Brain microvascular endothelial cell (primary cell): ENCODE results near the gene IGSF9B.

Source experiments
- DNase-seq: peaks from one replicate; pipeline ENCODE4 v3.0.0-alpha.2; 2020
- H3K27ac ChIP-seq: fragments of 250-450 bp; sonication (Bioruptor Pico); 2 replicates; pipeline ENCODE4 v1.5.1; 2020; ENCODE audit warnings: mild to moderate bottlenecking, moderate library complexity
- H3K27me3 ChIP-seq: fragments of 250-450 bp; sonication (Bioruptor Pico); replicated peaks from 2 replicates; pipeline ENCODE4 v1.5.1; 2020; ENCODE audit warnings: mild to moderate bottlenecking
- H3K36me3 ChIP-seq: fragments of 250-450 bp; sonication (Bioruptor Pico); replicated peaks from 2 replicates; pipeline ENCODE4 v1.5.1; 2020; ENCODE audit warnings: mild to moderate bottlenecking
- H3K4me3 ChIP-seq: 2 replicates; pipeline ENCODE4 v1.5.1; 2011; ENCODE audit warnings: low read depth, mild to moderate bottlenecking, control low read depth, low read length, moderate library complexity
- in situ Hi-C: cut with HindIII; loops from 2 replicates; pipeline ENCODE4 v1.10.0; 2017; ENCODE audit warnings: low sequenced_read_pairs, low pct_ligation_motif_present
- TF ChIP-seq, protein P1 (sequence below): IDR thresholded peaks from 2 replicates; pipeline ENCODE4 v1.5.1; 2011; ENCODE audit warnings: low read depth, mild to moderate bottlenecking, moderate library complexity, low read length, control low read depth, inconsistent platforms; ENCODE audit errors: missing control alignments

The IGSF9B gene

GRCh38 chr11:133908827-133909226, 47.9 kb downstream of the IGSF9B start:
- no peak overlapping the region for H3K27ac ChIP-seq
- in situ Hi-C loops: no loop called here
- no peaks in the 10 kb centered on the region for H3K36me3 ChIP-seq
- no peaks in the 10 kb centered on the region for H3K27me3 ChIP-seq
- TF ChIP-seq, protein P1, sequence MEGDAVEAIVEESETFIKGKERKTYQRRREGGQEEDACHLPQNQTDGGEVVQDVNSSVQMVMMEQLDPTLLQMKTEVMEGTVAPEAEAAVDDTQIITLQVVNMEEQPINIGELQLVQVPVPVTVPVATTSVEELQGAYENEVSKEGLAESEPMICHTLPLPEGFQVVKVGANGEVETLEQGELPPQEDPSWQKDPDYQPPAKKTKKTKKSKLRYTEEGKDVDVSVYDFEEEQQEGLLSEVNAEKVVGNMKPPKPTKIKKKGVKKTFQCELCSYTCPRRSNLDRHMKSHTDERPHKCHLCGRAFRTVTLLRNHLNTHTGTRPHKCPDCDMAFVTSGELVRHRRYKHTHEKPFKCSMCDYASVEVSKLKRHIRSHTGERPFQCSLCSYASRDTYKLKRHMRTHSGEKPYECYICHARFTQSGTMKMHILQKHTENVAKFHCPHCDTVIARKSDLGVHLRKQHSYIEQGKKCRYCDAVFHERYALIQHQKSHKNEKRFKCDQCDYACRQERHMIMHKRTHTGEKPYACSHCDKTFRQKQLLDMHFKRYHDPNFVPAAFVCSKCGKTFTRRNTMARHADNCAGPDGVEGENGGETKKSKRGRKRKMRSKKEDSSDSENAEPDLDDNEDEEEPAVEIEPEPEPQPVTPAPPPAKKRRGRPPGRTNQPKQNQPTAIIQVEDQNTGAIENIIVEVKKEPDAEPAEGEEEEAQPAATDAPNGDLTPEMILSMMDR: no peak
- H3K4me3 ChIP-seq: no peak overlapping the region
- no peak for DNase-seq

DNA sequence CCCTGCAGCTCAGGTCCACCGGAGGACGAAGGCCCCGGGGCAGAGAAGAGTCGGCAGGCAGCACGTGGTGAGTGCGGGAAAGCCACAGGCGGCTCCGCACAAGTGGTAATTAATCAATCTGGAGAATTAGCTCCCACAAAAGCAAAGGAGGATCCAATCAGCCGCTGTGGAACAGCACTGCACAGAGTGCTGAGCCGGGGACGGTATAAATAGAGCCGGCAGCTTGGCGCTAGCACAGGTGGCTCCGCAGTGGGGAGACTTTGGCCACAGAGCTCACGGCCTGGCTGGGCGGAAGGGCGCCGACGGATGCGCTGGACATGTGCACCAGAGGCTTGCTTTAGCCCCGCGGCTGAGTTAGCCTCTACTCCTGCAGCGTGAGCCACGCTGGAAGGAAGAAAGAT, 48.9 kb downstream of the IGSF9B start:
- TF ChIP-seq, protein P1: no peak
- in situ Hi-C loops: no loop called here
- DNase-seq: no peak
- H3K27me3 ChIP-seq: no peaks in the 10 kb centered on the region
- no peaks in the 10 kb centered on the region for H3K36me3 ChIP-seq
- no peak overlapping the region for H3K4me3 ChIP-seq
- H3K27ac ChIP-seq: no peak overlapping the region

GRCh38 chr11:133907216-133907615, 49.6 kb downstream of the IGSF9B start:
- in situ Hi-C loops: no loop called here
- H3K27ac ChIP-seq: no peak overlapping the region
- no peaks in the 10 kb centered on the region for H3K27me3 ChIP-seq
- no peak for DNase-seq
- TF ChIP-seq, protein P1: no peak
- no peaks in the 10 kb centered on the region for H3K36me3 ChIP-seq
- no peak overlapping the region for H3K4me3 ChIP-seq

DNA sequence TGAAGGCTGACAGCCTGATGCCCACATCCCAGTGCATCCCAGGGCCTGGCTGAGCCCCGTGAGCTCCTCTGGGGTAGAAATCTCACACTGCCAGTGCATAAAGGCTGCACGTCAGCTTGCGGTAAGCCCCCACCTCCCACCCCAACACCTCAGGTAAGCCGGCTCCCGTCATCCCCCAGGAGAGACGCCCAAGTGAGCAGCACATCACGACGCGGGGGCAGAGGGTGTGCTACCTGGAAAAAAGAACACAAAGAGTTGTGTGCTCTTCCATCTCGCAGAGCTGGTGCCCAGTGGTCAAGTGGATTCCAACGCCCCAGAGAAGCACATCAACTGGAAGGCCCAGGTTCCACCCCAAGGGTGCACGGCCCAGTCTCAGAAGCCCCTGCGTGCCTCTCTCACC, 50.0 kb downstream of the IGSF9B start:
- no peak overlapping the region for H3K4me3 ChIP-seq
- in situ Hi-C loops: no loop called here
- no peaks in the 10 kb centered on the region for H3K27me3 ChIP-seq
- TF ChIP-seq, protein P1: no peak
- no peaks in the 10 kb centered on the region for H3K36me3 ChIP-seq
- no peak for DNase-seq
- no peak overlapping the region for H3K27ac ChIP-seq

DNA sequence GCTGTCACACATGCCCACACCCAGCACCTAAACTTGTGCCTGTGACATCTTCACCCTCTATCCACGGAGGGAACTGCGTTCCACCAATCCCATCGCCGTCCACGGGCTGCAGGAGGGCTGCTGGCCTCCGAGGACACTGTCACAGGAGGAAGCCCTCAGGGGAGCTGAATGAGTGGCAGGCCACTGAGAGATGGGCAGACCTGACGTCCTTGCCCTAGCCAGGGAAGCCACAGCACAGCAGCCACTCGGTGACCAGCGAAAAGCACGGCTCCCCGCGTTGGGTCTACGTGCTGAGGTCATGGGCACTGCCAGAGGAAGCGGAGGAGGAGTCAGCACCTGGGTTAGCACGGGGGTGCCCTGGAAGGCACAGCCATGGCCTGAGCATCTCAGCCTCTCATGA, 50.5 kb downstream of the IGSF9B start:
- DNase-seq: no peak
- in situ Hi-C loops: no loop called here
- TF ChIP-seq, protein P1: no peak
- Histone ChIP-seq H3K4me3 (no peak overlapping the region), H3K36me3 (no peaks in the 10 kb centered on the region), H3K27ac (no peak overlapping the region), H3K27me3 (no peaks in the 10 kb centered on the region)

DNA sequence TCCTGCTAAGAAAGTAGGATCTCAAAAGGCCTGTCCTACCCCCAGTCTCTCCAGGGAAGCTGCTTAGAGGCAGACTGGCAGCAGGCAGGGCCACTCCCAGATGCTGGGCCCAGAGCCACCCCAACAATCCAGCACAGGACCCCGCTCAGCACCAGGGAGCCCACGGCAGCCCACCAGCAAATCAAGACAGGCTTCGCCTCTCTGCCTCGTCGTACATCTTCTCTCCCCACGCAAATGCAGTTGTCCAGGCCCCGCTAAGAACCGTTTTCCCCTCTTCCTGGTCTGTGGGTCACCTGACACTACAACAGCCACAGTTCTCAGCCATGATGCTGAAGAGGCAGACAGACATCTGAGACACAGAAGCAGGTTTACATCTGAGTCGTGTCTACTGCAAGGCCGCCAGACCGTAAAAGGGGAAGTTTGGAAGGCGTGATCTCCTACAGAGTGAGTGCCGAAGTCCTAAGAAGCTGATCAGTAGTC, 51.1 kb downstream of the IGSF9B start:
- in situ Hi-C loops: no loop called here
- no peak overlapping the region for H3K4me3 ChIP-seq
- no peak for DNase-seq

More for the DNA sequence above, 51.1 kb downstream of the IGSF9B start:
- Histone ChIP-seq H3K27ac (no peak overlapping the region), H3K36me3 (no peaks in the 10 kb centered on the region), H3K27me3 (no peaks in the 10 kb centered on the region)
- TF ChIP-seq, protein P1: no peak
